Raji (cell line): Measurements from ENCODE around the gene DIDO1.

Source experiments
- POLR2A ChIP-seq: IDR thresholded peaks from 2 replicates; pipeline ENCODE4 v1.6.1; 2011; ENCODE audit warnings: low read depth, low read length, control low read depth; ENCODE audit not compliant: insufficient read depth

The DIDO1 gene

DNA sequence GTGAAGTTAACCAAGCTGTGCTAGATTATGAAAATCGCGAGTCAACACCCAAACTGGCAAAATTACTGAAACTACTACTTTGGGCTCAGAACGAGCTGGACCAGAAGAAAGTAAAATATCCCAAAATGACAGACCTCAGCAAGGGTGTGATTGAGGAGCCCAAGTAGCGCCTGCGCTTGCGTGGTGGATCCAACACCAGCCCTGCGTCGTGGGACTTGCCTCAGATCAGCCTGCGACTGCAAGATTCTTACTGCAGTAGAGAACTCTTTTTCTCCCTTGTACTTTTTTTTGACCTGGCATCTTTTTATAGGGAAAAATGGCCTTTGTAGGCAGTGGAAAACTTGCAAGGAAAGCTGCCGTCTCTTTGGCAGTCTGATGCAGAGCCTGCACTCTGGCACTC, 18.4 kb upstream of the DIDO1 start:
- no peak for TF ChIP-seq POLR2A

DNA sequence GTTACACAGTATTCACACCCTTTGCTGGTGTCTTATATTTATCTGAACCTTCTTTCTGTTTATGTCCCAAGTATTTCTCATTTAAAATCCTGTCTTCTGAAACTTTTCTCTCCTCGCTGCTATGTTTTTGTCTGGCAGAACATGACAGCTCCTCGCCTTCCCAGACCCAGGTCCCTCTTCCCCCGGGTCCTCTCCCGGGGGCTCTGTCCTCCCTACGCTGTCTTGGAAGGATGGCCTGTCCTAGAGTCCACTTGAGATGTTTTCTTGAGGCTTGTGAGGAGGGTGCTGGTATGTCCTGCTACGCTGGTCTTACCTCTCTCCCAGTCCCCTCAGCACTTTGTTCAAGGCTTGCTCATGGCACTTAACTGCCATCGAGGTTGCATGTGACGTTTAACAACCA, 17.9 kb upstream of the DIDO1 start:
- no peak for TF ChIP-seq POLR2A

DNA sequence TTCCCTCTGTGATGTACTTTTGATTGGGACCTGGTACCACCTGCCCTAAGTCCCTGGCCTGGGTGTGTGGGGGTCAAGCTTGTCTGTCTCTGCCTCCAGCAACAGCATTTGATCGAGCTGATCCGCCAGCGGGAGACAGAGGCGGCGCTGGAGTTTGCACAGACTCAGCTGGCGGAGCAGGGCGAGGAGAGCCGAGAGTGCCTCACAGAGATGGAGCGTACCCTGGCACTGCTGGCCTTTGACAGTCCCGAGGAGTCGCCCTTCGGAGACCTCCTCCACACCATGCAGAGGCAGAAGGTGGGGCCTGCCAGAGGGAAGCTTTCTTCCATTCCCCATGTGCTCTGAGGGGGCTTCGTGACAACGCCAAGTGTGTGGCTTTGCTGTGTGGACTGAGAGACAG, 17.1 kb upstream of the DIDO1 start:
- TF ChIP-seq POLR2A, result no peak

DNA sequence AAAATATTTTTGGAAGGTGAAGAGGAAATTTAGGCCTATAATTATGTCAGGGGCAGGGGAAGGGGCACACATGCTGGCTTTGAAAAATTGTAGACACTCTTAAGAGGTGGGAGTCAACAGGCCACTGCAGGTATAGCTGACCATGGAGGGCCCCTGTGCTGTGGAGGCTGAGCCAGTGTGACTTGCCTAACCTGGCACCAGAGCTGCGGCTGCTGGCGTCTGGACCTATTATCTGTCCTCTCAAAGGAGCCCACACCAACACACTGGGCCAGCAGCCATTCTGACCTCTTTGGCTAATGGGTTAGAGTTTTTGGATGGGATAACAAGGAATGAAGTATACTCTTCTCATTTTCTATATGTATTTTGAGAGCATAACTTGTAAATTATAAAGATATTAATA, 16.2 kb upstream of the DIDO1 start:
- TF ChIP-seq POLR2A, result no peak

DNA sequence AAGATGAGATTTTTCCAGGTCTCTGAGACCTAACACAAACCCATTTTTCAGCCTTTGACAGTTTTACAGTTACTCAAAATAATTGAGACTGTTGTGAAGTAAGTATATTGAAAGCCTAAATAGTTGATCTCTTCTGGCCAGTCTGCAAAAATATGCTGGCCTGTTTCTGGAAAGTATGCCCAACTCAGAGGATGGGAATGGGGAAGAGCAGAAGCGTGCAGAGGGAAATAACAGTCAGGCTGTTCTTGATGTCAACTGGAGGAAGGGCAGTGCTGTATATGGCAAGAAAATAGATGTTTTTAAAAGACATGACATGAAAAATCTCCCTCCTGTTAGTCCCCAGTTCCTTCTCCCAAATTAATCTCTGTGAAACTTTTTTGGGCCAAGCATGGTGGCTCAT, 15.5 kb upstream of the DIDO1 start:
- no peak for TF ChIP-seq POLR2A

DNA sequence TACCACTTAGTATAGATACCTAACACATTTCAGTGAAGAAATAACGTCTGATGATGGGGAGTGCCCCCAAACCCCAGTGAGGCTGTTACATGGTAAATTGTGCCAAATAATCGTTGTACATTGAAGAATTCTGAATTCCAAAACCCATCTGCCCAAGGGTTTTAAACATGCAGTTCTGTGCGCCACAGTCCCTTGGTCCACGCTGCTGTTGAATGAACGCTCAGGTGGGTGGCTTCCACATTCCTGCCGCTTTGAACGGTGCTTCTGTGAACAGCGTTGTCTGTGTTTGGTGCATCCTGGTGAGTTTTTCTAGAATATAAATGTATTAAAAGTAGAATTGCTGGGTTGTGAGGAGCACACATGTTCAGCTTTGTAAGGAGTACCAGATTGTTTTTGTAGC, 14.6 kb upstream of the DIDO1 start:
- TF ChIP-seq POLR2A, result no peak

DNA sequence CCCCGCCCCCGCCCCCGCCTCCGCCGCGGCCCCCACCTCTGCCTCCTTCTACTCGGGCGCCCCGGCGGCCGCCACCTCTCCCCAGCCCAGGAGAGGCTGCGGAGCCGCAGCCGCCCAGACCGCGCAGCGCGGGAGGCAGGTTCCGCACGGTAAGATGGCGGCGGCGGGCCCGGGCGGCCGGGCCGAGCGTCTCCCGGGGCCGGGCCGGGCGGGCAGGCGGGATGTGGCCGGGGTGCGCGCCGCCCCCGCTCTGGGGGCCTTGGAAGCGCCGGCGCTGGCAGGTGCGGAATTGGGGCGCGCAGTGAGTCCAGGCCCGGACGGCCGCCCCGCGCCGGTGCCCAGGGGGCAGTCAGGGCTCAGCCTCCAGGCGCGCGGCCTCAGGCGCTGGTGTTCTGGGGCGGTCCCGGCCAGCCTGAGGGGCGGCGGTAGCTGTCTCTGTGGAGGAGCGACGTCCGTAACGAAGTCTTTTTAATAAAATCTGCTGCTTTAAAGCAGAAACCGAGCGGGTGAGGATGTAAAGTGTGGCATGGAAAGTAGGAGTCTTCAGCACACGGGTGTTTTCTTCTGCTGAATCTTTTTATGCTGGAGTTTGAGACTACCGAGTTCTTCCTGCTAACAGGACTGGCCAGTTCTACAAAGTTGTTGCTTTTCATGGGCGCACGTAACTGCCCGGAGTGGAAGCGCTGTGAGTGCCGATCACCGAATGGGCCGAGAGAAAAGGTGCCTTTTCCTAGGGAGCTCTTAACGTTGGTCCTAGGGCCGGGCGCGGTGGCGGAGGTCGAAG, 12.0 kb upstream of the DIDO1 start, which contains the start of gene GID8:
Gene GID8, plus strand, starts transcription at position 43 of the 784 bp plus-strand sequence. CDS start 3,356 bp downstream, outside the sequence.
- TF ChIP-seq POLR2A, result no peak; the same call in 1 of the 2 replicates

DNA sequence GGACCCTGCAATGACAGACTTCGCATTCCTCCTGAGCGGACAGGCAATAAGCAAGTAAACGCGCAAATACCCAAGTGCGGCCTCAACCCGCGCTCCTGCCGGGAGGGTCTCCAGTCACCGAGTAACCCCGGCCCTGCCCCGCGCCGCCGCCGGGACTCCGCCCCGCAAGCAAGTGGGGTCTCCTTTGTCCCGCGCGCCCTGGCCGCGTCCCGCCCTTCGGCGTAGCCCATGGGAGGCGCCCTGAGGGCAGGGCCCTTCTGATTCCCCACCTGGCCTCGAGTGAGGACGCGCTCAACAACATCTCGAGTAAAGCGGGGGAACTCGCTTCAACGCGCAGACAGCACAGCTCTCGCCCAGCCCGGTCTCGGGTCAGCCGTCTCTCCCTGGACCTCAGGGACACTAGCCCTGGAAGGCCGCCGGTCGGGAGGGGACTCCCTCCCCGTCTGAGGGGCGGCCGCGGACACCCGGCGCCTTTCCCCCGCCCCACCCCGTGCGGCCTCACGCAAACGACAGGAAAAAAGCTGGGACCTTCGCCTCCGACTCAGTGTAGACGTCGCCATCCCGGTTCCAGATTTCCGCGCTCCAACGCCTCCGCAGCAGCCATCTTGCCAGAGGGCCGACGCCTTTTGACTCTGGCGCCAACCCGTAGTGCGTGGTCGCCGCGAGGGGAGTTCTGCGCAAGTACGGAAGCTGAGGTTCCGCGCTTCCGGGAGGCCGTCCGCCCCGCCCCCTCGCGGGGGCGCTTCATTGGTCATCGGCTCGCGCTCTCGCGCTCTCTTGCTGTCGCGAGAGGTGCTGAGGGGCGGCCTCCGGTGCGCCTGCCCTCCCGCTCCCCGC, 11.2 kb upstream of the DIDO1 start:
- peak; percentile 88 for TF ChIP-seq POLR2A

DNA sequence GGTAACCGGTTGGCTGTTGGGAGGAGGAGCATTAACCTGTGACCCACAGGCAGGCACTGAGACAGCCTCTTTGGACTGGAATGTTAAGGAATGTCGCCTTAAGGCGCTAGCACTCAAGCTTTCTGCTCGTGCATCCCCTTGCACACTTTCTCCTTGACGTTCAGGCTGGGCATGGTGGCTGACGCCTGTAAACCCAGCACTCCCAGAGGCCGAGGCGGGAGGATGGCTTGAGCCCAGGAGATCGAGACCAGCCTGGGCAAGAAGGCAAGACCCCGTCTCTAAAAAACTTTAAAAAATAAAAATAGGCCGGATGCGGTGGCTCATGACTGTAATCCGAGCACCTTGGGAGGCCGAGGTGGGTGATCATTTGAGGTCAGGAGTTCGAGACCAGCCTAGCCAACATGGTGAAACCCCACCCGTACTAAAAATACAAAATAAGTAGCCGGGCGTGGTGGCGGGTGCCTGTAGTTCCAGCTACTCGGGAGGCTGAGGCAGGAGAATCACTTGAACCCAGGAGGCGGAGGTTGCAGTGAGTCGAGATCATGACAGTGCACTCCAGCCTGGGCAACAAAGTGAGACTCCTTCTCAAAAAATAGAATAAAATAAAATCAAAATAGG, 9.8 kb upstream of the DIDO1 start:
- TF ChIP-seq POLR2A, result no peak

DNA sequence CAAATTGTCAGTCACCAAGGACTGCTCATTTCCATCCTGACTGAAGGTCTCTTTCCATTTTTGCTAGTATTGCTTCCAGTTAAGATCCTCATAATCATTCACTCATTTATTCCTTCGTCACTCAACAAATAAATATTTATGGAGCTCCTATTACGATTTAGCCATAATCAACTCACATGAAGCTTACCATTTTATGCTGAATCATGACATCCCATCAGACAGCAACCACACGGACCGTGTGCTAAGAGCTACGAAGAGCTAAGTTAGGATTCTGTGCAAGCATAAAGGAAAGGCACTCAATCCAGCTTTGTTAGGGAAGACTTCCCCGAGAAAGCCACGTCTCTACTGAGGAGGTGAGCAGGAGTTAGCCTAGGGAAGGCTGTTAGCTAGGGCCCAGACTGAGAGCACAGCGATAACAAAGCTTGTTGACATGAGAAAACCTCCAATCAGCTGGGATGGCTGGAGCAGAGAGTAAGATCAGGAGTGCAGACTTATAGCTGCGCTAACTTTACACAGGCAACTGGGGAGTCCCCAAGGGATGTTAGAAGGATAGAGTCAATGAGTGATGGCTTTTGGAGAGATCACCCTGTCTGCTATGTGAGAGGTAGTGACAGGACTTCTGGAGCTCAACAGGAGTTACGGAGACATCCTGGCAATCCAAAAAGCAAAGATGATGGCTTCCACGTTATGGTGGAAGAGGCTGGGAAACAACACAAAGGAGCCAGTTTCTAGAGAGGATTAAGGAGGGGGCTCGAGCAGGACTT, 9.1 kb upstream of the DIDO1 start:
- TF ChIP-seq POLR2A, result no peak

DNA sequence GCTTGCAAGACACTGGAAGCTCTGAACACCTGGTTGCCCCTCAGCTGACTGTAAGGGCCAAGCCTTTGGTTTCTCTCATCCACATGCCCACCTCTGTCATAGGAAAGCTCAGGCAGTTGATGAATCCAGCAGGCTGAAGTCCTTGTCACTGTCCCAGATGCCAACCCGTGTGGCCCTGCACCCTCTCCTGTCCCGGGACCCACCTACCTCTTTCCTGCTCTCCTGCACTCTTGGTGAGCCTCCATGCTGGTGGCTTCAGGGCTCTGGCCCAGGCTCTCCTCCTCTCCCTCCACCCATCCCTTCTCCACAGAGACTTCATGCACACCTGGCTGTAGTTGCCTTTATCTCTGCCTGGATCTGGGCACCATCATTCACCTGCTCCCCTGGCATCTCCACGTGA, 7.7 kb upstream of the DIDO1 start:
- no peak for TF ChIP-seq POLR2A

DNA sequence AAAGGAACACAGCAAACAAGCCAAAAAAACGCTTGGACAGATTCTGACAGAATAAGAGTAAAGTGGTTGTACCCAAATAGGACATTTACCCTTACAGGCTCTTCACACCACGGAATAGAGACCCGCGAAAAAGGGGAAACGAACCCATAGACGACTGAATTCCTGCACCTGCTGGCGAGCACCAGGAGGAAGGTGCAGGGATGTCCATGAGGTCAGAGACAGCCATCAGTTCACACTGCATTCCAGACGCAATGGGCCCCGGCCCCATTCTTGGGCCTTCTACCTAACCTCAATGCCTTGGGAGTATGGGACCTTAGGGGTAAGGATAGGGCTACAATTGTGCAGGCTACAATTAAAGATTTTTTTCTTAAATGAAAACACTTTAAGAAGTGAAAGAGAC, 5.2 kb upstream of the DIDO1 start:
- TF ChIP-seq POLR2A, result no peak

DNA sequence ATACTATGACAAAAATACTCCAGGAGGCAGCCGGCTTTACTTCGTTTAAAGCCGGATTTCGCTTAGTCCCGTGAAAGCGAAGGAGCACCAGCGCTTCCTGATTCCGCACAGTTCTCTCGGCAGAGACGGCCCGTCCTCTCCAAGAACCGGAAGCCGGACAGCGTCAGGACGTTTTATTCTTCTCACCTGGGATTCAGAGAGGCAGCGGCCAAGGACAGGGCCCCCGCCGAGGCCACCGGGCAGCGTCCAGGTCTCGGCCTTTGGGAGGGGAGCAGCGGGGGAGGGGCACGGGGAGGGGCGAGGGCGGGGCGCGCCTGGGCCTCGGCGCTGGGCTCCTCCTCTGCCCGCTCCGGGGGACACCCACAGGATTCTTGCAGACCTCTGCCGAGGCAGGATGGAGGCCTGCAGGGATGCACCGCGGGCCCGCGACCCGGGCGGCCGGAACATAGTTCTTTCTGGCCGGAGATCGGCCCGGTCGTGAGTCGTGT, 2.8 kb upstream of the DIDO1 start:
- TF ChIP-seq POLR2A, result no peak

DNA sequence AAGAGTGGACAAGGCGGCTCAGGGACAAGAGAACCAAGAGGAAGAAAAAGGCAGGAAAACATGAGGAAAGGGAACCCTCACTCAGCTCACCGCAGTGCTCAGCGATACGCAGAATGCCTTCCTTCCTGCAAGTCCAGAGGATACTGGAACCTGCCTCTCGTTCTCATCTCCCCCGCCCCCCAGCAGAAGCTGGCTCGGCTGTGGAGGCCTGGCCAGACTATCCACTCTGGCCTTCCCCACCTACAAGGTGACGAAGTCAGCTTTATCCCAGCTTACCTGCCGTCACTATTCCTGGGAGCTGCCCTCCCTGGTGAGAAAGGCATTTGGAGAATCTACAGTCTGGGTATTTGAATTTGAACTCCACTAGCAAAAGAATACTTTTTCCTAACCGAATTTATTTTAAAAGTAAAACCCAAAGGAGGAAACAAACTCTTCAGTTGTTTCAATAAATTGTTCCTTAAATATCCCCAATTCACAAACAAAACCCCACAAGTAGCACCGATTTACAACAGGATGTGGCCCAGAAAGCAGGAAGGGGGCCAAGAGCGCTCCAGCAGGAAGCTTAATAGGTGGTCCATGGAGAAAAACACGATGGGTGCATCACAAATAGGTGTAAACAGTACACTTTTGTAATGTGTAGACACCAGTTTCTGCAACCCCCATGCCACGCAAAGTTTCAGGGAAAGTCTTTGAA, 2.1 kb upstream of the DIDO1 start:
- TF ChIP-seq POLR2A, result no peak

DNA sequence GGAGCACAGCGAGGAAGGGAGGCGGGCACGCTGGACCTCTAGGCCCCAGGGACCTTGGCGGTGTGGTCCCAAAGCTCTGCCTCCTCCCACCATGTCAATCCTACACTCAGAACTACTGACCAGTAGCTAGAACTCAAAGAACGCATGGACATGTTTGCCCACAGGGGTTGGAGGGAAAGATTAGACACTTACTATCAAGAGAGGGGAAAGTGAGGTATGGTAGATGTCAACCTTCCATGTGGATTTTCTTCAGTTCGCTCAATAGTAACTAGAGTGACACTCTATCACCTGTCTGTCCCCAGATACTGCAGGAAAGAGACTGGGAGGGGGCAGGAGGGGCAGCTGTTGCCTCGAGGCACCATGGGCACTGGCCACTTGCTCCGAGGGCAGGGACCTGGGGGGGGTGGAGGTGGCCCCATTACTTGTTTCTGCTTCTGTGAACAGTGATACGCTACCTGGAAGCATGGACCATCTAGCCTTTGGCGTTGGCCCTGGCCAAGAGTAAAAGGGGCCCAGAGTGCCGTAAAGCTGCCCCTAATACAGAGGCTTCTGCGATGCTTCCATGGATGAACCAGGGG, 912 bp upstream of the DIDO1 start:
- TF ChIP-seq POLR2A, result no peak
